Colonic mucosa (tissue), 4 donors: ENCODE results near the gene PELI3. TPM values are rescaled to one million over a fixed set of nuclear protein-coding genes. Genes with fewer than 3 reads are reported as not detected.

ENCODE experiments used
- DNase-seq: peaks from one replicate; pipeline ENCODE4 v3.0.0-alpha.2; 2020
- H3K27ac ChIP-seq: fragments of 200-600 bp; one replicate; pipeline ENCODE4 v1.8.0; 2021
- H3K27me3 ChIP-seq: fragments of 200-600 bp; one replicate; pipeline ENCODE4 v1.8.0; 2021
- H3K36me3 ChIP-seq: fragments of 200-600 bp; one replicate; pipeline ENCODE4 v1.8.0; 2021
- H3K4me1 ChIP-seq: fragments of 200-600 bp; one replicate; pipeline ENCODE4 v1.8.0; 2021; ENCODE audit warnings: mild to moderate bottlenecking
- H3K4me3 ChIP-seq: fragments of 200-600 bp; one replicate; pipeline ENCODE4 v1.8.0; 2021
- H3K9ac ChIP-seq, 2 donors: one replicate each; pipeline ENCODE4 v1.7.0; 2013; ENCODE audit warnings: control low read depth in 2 of 2, low read depth in 2 of 2, low read length in 2 of 2
- H3K9me3 ChIP-seq: fragments of 200-600 bp; one replicate; pipeline ENCODE4 v1.8.0; 2021
- CTCF ChIP-seq: fragments of 200-600 bp; IDR thresholded peaks from one replicate; pipeline ENCODE4 v1.8.0; 2022; ENCODE audit warnings: antibody characterized with exemption, mild to moderate bottlenecking
- intact Hi-C: fragments of 100-400 bp; cut with DNase I; formaldehyde crosslinking; loops from one replicate; pipeline ENCODE4 v1.14.1; 2022
- total RNA-seq, 2 donors: library from RNA; stranded (reverse); fragmentation: NEBNext Ultra II Directional in 1 of 2; extraction: Animal tissue kit (Norgen Biotek cat#: 25700) in 1 of 2; gene quantifications; one replicate each; pipeline ENCODE4 v1.2.1, GENCODE V29; 2021
- donor health status: healthy.
- donor health status: DM: no; HTN: no; CAD: no.
- donor health status: DM: no; HTN: no; CAD: no.

The PELI3 gene
- total RNA-seq, 2 donors from 2014 or later, result 3.8 to 3.9 TPM

GRCh38 chr11:66473608-66474515 is 7.2 kb downstream of the PELI3 start:
- Histone ChIP-seq H3K9ac (no peak overlapping the region), H3K36me3 (no peaks in the 10 kb centered on the region), H3K9me3 (no peaks in the 10 kb centered on the region), H3K4me1 (no peaks in the 10 kb centered on the region), H3K27me3 (no peaks in the 10 kb centered on the region), H3K27ac (no peak overlapping the region), H3K4me3 (no peak overlapping the region)
- no peak for TF ChIP-seq CTCF
- intact Hi-C loops, result no loop called here
- no peak for DNase-seq

GRCh38 chr11:66475349-66476172 is 8.9 kb downstream of the PELI3 start:
- intact Hi-C loops, result no loop called here
- Histone ChIP-seq H3K27me3 (no peaks in the 10 kb centered on the region), H3K9ac (no peak overlapping the region), H3K27ac (no peak overlapping the region), H3K4me3 (no peak overlapping the region), H3K9me3 (no peaks in the 10 kb centered on the region), H3K36me3 (no peaks in the 10 kb centered on the region), H3K4me1 (no peaks in the 10 kb centered on the region)
- no peak for TF ChIP-seq CTCF
- DNase-seq, result no peak

- Histone ChIP-seq H3K27ac (no peak overlapping the region), H3K4me1 (no peaks in the 10 kb centered on the region), H3K9ac (no peak overlapping the region), H3K36me3 (no peaks in the 10 kb centered on the region), H3K4me3 (no peak overlapping the region), H3K9me3 (no peaks in the 10 kb centered on the region), H3K27me3 (no peaks in the 10 kb centered on the region)
- no peak for DNase-seq
- TF ChIP-seq CTCF, result no peak
- intact Hi-C loops, result no loop called here
Observed at GRCh38 chr11:66476173-66476840, 9.6 kb downstream of the PELI3 start.

GRCh38 chr11:66476841-66477251 is 10.1 kb downstream of the PELI3 start:
- H3K9me3 ChIP-seq, result no peaks in the 10 kb centered on the region
- no peaks in the 10 kb centered on the region for H3K27me3 ChIP-seq
- no peak overlapping the region for H3K27ac ChIP-seq
- intact Hi-C loops, result no loop called here
- H3K4me1 ChIP-seq, result no peaks in the 10 kb centered on the region
- no peak for TF ChIP-seq CTCF
- no peak overlapping the region for H3K9ac ChIP-seq
- DNase-seq, result no peak
- H3K36me3 ChIP-seq, result no peaks in the 10 kb centered on the region
- no peak overlapping the region for H3K4me3 ChIP-seq
